NCI-H526 (cell line): ENCODE data around the gene COBLL1.
"Not testable (repeated sequence)": the region's sequence is repeated elsewhere in the genome, so short reads cannot be mapped to it uniquely, and the experiment has no call there.

Experiments
- DNase-seq, 2 experiments: peaks; one replicate each; lab custom pipeline; 2025; lab: John Stamatoyannopoulos, UW

COBLL1 gene

GRCh38 chr2:164841719-164842623 lies at the start of gene COBLL1:
TSS of gene COBLL1 (minus strand) at chr2:164841823. CDS start at chr2:164841196, 627 bp downstream.
- peak; percentile 78 to 92 for DNase-seq

- no peak for DNase-seq
These were observed 48.9 kb upstream of the COBLL1 start for GRCh38 chr2:164890544-164890943.

DNA sequence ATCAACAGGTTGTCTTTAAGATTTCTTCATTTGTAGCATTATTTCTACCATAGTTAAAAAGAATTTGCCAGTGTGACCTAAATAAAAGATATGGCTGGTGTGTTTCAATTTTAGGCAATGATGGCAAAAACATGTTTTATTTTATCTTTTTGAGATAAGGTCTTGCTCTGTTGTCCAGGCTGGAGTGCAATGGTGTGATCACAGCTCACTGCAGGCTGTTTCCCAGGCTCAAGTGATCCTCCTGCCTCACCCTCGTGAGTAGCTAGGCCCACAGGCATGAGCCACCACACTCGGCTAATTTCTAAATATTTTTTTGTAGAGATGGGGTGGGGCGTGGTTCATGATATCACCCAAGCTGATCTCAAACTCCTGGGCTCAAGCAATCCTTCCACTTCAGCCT lies 47.0 kb upstream of the COBLL1 start:
- no peak for DNase-seq

- peak in 1 of 2 experiments; percentile 12 for DNase-seq
These were observed 46.0 kb upstream of the COBLL1 start for GRCh38 chr2:164887434-164888144.

DNA sequence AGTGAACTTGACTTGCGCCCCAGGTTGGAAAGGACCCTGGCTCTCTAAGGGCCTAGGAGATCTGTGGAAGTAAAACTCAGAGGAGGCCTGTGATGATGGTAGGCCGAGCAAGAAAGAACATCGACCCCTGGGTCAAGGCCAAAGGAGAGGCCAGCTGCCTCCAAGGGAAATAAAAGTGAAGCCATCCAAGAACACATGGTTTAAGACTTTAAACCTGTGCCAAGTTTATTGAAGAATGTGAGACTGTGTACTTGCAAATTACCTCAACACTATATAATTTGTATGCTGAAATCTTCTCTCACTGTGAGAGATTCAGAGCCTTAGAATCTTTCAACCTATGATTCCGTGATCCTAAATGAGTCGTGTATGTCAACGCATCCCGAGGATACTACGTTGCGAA lies 40.7 kb upstream of the COBLL1 start:
- DNase-seq, result no peak

DNA sequence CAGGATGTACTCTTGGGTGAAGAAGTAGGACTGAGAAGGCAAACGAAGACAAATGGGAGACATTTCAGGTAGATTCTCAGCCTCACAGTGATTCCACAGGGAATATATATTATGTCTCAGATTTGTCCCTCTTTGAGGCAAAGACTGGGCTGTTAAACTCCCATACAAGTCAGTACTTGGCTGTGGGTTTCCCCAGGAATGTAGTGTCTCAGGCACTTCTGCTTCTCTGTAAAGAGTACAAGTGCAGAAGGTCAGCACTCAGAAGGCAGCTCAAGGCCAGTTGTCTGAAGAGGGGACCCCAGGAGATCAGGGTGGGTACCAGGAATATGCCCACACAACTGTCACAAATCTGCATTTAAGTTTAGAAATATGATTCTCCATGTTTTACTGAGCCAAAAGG lies 39.9 kb upstream of the COBLL1 start:
- no peak for DNase-seq

GRCh38 chr2:164879901-164880535 lies 38.4 kb upstream of the COBLL1 start:
- no peak for DNase-seq

GRCh38 chr2:164877927-164878326 lies 36.3 kb upstream of the COBLL1 start:
- no peak for DNase-seq

- DNase-seq, result no peak
These were observed 35.5 kb upstream of the COBLL1 start for GRCh38 chr2:164877169-164877568.

DNA sequence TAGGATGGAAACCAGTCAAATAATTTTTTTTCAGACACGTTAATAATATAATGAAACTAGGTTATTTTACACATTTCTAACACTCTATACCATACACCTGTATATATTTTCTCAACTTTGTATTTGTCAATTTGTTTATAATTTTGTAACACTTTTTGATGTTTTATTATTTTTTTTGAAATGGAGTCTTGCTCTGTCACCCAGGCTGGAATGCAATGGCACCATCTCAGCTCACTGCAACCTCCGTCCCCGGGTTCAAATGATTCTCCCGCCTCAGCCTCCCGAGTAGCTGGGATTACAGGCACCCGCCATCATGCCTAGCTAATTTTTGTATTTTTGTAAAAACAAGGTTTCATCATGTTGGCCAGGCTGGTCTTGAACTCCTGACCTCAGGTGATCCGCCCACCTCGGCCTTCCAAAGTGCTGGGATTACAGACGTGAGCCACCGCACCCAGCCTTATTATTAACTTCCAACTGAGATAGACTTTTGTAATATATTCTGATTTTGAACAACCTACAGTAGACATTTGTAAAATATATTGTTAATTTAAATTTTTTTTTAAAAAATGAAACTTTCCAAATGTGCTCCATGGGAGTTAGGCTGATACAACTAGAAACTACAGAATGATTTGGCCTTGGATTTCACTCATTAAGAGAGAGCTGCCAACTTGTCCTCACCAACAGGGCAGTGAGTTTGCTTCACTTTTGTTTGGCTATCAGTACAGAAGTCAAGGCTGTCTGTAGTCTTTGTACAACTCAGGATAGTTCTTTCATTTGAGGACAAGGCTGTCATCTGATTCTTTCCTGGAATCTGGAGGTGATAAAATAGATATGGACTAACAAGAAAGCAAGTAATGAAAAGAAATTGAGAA lies 33.9 kb upstream of the COBLL1 start:
- no peak for DNase-seq

- DNase-seq, result peak; percentile 20 to 27
These were observed 31.7 kb upstream of the COBLL1 start for GRCh38 chr2:164873210-164873908.

GRCh38 chr2:164871404-164871803 lies 29.8 kb upstream of the COBLL1 start:
- DNase-seq, result no peak

DNA sequence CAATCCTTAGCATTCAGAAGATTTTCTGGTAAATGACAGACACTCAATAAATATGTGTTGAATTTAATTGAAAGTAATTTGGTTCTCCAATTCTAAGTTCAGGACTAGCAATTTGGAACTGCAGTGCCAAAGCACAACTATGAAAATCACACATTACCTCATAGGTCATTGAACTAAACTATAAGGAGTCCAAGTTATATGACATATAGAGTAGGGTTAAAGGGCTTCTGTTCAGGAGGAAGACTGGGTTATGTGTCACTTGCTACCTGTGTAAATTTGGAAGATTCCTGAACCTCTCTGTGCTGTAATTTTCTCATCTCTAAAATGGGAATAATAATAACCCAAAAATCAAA lies 27.8 kb upstream of the COBLL1 start:
- DNase-seq, result no peak

- no peak for DNase-seq
These were observed 27.2 kb upstream of the COBLL1 start for GRCh38 chr2:164868563-164869419.

- no peak for DNase-seq
These were observed 26.3 kb upstream of the COBLL1 start for GRCh38 chr2:164867779-164868397.

- DNase-seq, result not testable (repeated sequence)
These were observed 24.8 kb upstream of the COBLL1 start for GRCh38 chr2:164866381-164866780.

GRCh38 chr2:164860694-164861042 lies 19.0 kb upstream of the COBLL1 start:
- no peak for DNase-seq

GRCh38 chr2:164859906-164860693 lies 18.5 kb upstream of the COBLL1 start:
- DNase-seq, result peak in 1 of 2 experiments; percentile 8

DNA sequence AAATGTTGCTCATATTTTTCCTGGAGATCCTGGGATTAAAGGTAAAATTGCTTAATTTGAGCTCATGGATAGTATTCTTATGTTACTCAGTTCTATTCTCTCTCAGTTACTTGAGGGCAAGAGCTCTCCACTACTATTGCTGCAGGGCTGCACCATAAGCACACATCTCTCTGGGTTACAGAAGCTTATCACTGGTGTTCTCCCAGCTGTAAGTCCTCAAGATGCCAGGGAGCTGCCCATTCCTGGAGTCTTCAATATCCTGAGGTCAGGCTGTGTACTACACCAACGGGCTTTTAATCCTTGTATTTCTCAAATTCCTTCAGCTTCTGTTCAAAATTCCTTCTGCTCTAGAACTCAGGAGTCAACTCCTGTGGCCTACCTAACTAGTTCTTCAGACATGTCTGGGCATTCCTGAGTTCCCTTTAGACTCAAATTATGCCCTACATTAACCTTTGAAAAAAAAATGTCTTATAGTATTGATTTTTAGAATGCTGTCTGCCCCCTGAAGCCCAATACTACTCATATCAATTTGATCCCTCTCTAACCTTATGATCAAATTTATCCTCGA lies 17.7 kb upstream of the COBLL1 start:
- DNase-seq, result no peak
